ENCODE results near the gene XRN2. TPM values are rescaled to one million over a fixed set of nuclear protein-coding genes. Genes with fewer than 3 reads are reported as not detected.

Gene XRN2
- total RNA-seq, 2 donors from 2014 or later, result 37.5 to 40.8 TPM

DNA sequence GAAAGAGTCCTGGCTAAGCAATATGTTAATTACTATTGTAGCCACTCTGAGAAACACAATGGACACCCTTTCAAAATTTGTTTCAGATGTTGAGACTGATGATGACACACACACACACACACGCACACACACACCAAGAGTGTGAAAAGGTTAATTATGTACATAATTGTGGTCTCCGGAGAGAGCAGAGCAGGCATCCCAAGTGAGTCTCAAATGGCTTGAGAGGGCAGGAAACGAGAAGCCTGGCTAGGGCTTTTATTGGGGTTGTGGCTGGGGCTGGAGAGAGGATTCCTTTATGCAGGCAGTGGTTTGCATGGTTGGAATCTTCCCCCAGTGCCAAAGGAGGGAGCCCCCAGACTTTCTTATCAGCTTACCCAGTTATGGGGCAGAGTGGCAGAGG lies 132.4 kb downstream of the XRN2 start:
- Histone ChIP-seq H3K4me3 (no peak overlapping the region), H3K27me3 (no peaks in the 10 kb centered on the region), H3K4me1 (no peaks in the 10 kb centered on the region), H3K9me3 (no peaks in the 10 kb centered on the region), H3K36me3 (no peaks in the 10 kb centered on the region), H3K27ac (no peak overlapping the region)
- no peak for DNase-seq (ENCODE audit: low spot score)
- TF ChIP-seq, protein P1, sequence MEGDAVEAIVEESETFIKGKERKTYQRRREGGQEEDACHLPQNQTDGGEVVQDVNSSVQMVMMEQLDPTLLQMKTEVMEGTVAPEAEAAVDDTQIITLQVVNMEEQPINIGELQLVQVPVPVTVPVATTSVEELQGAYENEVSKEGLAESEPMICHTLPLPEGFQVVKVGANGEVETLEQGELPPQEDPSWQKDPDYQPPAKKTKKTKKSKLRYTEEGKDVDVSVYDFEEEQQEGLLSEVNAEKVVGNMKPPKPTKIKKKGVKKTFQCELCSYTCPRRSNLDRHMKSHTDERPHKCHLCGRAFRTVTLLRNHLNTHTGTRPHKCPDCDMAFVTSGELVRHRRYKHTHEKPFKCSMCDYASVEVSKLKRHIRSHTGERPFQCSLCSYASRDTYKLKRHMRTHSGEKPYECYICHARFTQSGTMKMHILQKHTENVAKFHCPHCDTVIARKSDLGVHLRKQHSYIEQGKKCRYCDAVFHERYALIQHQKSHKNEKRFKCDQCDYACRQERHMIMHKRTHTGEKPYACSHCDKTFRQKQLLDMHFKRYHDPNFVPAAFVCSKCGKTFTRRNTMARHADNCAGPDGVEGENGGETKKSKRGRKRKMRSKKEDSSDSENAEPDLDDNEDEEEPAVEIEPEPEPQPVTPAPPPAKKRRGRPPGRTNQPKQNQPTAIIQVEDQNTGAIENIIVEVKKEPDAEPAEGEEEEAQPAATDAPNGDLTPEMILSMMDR (IDR thresholded peaks at IDR 0.05), result no peak

DNA sequence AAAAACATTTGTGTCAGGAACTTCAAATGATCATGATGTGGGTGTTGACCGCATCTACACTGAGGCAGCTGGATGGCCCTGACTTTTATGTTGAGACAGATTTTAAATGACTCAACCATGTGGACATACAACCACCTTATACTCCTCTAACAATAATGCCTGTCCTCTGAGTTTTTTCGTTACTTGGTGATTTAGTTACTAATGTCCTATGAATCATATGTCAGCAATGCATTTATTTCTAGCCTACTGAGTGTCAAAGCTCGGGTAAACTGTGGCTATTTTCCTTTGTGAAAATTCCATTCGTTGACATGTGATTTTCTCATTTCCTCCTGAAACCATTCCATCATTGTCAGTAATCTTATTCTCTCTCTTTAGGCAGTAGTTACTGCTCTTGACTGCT lies 133.1 kb downstream of the XRN2 start:
- Histone ChIP-seq H3K4me1 (no peaks in the 10 kb centered on the region), H3K27ac (no peak overlapping the region), H3K36me3 (no peaks in the 10 kb centered on the region), H3K27me3 (no peaks in the 10 kb centered on the region), H3K4me3 (no peak overlapping the region), H3K9me3 (no peaks in the 10 kb centered on the region)
- TF ChIP-seq, protein P1 (IDR thresholded peaks at IDR 0.05), result no peak
- no peak for DNase-seq (ENCODE audit: low spot score)

DNA sequence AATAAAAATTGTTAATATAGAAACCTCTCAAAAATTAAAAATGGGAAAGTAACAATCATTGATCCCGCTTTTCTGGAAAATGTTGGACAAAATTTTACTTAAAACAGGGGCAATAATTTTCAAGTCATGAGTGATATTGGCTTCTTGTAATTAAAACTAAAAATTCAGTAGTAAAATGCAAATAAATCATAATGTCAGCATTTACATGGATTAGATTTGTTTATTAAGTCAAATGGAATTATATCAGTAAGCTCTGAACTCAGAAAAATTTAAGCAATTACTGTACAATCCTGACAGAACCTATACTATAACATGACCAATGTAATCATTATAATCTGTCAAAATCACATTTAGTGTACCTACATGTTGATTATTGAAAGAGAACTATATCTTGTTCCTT lies 134.1 kb downstream of the XRN2 start:
- H3K27ac ChIP-seq, result no peak overlapping the region
- H3K27me3 ChIP-seq, result no peaks in the 10 kb centered on the region
- no peak for DNase-seq (ENCODE audit: low spot score)
- H3K4me1 ChIP-seq, result no peaks in the 10 kb centered on the region
- TF ChIP-seq, protein P1 (IDR thresholded peaks at IDR 0.05), result no peak
- no peaks in the 10 kb centered on the region for H3K36me3 ChIP-seq
- no peak overlapping the region for H3K4me3 ChIP-seq
- no peaks in the 10 kb centered on the region for H3K9me3 ChIP-seq

DNA sequence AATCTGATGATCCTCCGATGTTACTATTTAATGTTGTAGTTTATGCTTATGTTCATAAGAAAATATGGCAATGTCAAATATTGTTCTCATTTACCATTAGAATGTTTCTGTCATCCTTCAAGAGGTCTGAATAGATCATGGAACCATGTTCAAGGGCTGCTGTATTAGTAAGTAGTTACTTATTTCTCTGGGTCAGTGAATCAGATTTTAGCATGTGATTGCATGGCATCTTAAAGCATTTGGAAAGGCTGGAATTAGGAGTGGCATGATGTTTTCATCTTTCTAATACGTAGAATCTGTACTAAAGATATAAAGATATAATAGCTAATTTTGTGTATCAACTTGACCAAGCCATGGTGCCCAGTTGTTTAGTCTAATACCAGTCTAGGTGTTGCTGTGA lies 134.7 kb downstream of the XRN2 start:
- Histone ChIP-seq H3K9me3 (no peaks in the 10 kb centered on the region), H3K4me1 (no peaks in the 10 kb centered on the region), H3K4me3 (no peak overlapping the region), H3K27me3 (no peaks in the 10 kb centered on the region), H3K36me3 (no peaks in the 10 kb centered on the region), H3K27ac (no peak overlapping the region)
- DNase-seq (ENCODE audit: low spot score), result no peak
- TF ChIP-seq, protein P1 (IDR thresholded peaks at IDR 0.05), result no peak

Other genes starting within 250 kb of the XRN2 start
- gene LINC00237, start 197.0 kb upstream of the XRN2 start, total RNA-seq, result not detected
- gene KIZ, start 177.2 kb upstream of the XRN2 start, total RNA-seq, result 10 to 100 TPM; 16.1 to 30.4 TPM
- not detected for gene NKX2-4, start 94.2 kb downstream of the XRN2 start, total RNA-seq
- not detected for gene NKX2-2, start 210.7 kb downstream of the XRN2 start, total RNA-seq

Data from right atrium auricular region (tissue), 2 donors.